ENCODE data around the gene TFR2.
"Not testable (repeated sequence)": the region's sequence is repeated elsewhere in the genome, so short reads cannot be mapped to it uniquely, and the experiment has no call there.

The TFR2 gene

GRCh38 chr7:100677308-100678267, 36.2 kb upstream of the TFR2 start:
- DNase-seq, result no peak

DNA sequence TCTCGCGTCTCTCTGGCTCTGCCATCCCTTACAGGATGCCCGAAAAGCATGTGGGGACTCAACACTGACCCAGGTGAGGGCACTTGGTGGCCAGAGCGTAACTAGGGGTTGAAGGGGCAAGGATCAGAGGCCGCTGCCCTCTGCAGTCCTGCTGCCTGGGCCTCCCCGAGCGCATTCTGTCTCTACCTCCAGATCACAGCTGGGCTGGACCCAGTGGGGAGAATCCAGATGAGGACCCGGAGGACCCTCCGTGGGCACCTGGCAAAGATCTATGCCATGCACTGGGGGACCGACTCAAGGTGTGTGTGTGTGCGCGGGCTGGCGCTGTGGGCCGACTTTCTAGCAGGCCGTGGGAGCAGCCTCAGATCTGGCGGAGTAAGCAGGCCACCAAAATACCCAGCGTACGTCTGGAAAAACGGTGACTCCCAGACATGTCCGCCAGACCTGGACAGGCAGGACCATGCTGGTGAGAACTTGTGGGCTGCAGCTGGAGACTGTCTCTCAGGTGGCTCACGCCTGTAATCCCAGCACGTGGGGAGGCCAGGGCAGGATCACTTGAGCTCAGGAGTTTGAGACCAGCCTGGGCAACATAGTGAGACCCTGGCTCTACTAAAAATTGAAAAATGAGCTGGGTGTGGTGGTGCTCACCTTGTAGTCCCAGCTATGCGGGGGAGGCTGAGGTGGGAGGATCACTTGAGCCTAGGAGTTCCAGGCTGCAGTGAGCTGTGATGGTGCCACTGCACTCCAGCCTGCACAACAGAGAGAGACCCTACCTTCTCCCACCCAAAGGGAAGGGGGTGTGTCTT, 35.4 kb upstream of the TFR2 start:
- DNase-seq, result no peak

DNA sequence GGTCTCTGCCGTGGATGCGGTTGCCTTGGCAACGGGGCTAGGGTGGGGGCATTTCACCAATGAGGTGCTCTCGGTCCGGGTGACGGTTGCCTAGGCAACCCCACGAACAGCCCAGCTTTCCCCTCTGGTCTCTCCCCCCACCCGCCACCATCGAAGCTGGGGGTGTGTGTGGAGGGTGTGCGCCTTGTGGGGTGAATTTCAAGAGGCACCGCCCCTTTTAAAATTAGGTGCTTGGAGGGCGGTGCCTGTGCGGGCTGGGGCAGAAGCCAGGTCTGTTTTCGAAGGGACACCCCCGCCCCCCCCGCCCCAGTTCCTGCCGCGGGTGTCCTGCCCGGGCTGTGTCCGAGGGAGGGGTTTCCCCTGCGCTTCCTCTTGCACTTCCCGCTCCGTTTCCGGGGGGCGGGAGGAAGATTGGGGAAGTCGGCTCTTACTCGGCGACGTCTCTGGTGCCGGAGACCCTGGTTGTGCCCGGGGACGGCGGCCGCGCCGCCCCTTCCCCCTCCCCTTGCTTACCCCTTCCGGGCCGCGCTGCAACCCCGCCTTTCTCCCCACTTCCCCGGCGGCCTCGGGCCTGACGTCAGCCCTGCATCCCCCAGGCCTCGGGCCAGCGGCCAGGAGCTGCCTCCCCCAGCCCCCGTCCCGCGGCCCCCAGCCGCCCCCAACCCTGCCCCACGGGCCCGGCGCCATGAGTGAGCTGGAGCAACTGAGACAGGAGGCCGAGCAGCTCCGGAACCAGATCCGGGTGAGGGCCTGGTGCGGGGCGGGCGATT, 34.4 kb upstream of the TFR2 start:
- peak; percentile 71 for DNase-seq

DNA sequence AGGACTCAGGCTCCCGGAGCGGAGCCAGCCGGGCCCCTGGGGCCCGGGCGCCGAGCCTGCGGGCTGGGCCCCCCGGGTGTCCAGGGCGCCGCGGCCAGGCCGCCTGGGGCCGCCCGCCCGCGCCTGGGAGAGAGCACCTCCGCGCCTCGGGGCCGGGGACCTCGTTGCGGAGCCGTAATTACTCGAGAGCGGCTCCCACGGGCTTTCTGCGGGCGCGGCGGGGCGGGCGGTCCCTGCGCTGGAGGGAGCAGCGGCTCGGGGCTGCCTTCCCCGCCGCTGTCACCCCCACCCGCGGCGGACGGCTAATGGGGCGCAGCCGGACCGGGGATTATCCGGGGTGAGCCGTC, 33.7 kb upstream of the TFR2 start:
- DNase-seq, result no peak

- DNase-seq, result no peak
These were observed 33.2 kb upstream of the TFR2 start for GRCh38 chr7:100674411-100675104.

- no peak for DNase-seq
These were observed 32.6 kb upstream of the TFR2 start for GRCh38 chr7:100673942-100674410.

GRCh38 chr7:100673302-100673941, 32.1 kb upstream of the TFR2 start, which contains the start of gene GNB2:
GNB2 (plus strand) TSS chr7:100673740; CDS start chr7:100676266, 2,526 bp downstream.
- peak; percentile 74 for DNase-seq

DNA sequence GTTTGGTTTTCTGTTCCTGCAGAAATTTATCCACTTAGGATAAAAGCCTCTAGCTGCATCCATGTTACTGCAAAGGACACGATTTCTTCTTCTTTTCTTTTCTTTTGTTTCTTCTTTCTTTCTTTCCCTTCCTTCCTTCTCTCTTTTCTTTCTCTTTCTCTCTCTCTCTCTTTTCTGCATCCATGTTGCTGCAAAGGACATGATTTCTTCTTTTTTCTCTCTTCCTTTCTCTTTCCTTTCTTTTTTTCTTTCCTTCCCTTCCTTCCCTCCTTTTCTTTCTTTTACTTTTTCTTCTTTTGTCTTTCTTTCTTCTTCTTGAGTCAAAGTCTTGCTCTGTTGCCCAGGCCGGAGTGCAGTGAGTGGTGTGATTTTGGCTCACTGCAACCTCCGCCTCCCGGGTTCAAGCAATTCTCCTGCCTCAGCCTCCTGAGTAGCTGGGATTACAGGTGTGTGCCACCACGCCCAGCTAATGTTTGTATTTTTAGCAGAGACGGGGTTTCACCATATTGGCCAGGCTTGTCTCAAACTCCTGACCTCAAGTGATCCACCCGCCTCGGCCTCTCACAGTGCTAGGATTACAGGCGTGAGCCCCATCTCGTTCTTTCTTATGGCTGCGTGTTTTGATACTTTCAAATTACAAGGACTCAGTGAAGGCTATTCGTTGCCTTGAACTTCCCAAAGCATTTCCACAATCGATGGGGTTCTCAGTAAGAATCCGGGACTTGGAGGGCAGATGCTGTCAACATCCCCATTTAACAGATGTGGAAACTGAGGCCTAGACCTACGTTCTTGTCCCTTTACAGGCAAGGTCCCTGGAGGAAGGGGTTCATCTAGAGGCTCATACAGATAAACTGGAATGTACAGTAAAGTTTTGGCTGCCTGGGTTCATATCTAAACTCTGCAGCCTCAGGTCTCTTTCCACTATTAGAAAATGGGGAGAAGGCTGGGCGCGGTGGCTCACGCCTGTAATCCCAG, 30.3 kb upstream of the TFR2 start:
- no peak for DNase-seq

DNA sequence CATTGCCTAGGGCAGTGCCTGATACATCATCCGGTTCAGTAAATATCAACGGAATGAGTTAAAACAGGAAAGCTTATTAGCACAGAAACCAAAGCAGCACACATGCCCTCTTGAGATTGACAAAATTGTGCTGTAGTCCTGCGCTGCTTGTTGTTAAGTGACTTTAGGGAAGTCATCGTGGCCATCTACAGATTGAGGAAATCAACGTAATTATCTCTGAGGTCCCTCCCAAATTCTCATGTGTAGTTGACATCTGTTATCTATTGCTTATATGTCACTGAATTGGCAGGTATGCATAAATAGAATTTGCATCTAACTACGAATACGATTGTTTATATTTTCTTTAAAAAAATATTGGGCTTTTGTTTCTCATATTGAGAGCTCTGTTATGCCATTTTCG, 28.7 kb upstream of the TFR2 start:
- DNase-seq, result no peak

DNA sequence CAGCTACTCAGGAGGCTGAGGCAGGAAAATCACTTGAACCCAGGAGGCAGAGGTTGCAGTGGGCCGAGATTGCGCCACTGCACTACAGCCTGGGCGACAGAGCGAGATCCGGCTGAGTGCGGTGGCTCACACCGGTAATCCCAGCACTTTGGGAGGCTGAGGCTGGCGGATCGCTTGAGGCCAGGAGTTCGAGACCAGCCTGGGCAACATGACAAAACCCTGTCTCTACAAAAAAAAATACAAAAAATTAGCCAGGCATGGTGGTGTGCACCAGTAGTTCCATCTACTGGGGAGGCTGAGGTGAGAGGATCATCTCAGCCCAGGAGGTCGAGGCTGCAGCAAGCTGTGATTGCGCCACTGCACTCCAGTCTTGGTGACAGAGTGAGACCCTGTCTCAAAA, 27.8 kb upstream of the TFR2 start:
- not testable (repeated sequence) for DNase-seq

- DNase-seq, result no peak
These were observed 26.7 kb upstream of the TFR2 start for GRCh38 chr7:100668069-100668449.

DNA sequence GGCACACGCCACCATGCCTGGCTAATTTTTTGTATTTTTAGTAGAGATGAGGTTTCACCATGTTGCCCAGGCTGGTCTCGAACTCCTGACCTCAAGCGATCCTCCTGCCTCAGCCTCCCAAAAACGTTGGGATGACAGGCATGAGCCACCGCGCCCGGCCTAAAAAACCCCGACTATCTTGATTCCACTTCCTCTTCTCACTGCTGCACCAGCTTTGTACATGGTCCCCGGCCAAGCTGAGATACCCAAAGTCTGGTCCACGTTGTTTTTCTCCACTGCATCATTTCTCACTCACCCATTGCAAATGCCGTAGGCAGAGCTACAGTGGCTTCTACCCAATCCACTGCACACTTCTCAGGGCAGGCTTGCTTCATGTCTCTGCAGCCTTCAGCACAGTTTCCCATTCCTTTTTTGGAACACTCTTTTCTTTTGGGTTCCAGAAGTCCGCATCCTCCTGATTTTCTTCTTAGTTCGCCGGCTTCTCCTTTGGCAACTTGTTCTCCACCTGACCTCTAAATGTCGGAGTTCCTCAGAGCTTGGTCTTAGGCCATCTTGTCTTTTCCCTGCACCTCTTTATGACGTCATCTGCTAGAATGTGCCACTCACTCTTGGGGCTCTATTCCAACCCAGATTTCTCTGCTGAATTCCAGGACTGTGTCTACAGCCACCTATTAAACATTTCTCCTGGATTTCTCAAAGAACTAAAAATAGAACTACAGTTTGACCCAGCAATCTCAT, 26.1 kb upstream of the TFR2 start:
- no peak for DNase-seq

DNA sequence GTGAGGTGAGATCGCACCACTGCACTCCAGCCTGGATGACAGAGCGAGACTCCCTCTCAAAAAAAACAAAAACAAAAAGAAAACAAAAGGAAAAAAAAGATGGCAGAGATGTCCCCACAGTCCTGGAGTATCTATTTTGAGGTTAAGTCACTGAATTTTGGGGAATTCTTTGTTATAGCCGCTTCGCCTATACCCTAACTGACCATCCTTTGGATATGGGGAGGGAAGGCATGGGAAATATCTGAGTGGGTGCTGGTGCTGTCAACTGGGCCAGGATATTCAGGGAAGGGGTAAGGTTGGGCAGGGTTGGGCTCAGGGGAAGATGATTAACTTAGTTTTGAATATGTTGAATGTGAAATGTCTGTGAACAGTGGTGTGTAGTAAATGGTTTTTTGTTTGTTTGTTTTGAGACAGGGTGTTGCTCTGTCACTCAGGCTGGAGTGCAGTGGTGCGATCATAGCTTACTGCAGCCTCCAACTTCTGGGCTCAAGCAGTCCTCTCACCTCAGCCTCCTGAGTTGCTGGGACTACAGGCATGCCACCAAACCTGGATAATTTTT, 23.9 kb upstream of the TFR2 start:
- no peak for DNase-seq

GRCh38 chr7:100662194-100662776, 20.9 kb upstream of the TFR2 start:
- not testable (repeated sequence) for DNase-seq

DNA sequence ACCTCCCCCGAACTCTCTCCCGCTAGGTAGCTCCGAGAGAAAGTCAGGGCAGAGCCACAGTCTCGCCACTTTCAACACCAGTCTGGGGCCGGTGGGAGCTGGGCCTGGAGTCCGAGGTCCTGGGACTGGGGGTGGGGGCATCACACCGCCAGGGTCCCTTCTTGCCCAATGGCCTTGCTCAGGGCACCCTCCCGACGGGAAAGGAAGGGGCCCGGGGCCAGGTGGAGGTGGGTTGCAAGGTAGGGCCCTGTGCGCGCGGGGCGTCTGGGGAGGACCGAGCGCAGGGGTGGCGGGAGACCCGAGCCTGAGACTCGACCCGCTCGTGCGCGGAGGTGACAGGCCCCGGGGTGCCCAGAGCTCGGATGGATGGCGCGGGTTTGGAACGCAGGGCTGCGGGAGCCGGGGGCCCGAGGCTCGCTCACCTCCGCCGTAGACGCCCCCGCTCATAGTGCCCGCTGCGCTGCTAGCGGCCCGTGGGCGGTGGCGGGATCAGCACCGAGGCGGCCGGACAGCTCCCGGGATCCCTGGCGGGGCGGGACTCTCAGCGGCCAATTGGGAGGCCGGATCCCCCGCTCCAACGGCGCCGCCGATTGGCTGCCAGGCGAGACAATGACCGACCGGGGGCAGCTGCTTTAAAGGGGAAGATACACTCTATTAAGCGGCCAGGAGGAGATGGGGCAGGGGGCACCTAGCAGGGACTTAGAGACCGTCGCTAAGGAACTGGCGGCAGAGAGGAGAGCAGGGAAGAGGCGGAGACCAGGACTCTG, 14.7 kb upstream of the TFR2 start, which contains the start of gene ACTL6B:
Gene ACTL6B, minus strand, starts transcription at position 541 of the 767 bp plus-strand sequence. Its CDS starts 94 bp downstream, at position 447.
- DNase-seq, result no peak

GRCh38 chr7:100654908-100655831, 13.8 kb upstream of the TFR2 start:
- no peak for DNase-seq

Measured in 8988T (cell line).